ENCODE results near the gene CLEC16A. TPM values are rescaled to one million over a fixed set of nuclear protein-coding genes. Genes with fewer than 3 reads are reported as not detected.

CLEC16A gene
- total and polyA plus RNA-seq, 9 of the 15 experiments (the other 6 are each of a cell fraction or from before 2014, with no cell fraction given) = 1.00 to 22.3 (median 10.0) TPM

DNA sequence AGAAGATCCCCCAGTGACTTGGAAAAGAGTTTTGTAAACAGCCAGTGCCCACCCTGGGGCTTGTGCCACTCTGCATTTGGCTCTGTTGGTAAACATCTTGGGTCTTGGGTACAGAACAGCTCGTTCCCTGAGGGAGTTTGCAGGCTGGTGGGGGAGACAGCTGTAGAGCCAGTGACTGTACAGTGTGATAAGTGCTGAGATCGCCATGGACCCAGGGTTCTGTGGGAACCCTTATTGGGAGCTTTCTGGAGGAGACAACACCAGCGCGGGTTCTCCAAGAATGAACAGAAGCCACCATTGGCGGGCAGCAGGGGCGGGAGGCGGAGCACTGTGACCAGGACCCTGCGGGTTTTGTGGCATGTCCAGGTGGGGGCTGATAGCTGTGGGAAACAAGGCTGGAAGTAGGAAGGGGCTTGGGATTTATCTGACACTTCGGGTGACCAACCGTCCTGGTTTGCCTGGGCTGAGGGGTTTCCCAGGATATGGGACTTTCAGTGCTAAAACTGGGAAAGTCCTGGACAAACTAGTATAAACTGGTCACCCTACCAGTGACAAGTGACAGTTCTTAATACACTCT lies 2.9 kb downstream of the CLEC16A start (continued):
- TF ChIP-seq, protein P1, sequence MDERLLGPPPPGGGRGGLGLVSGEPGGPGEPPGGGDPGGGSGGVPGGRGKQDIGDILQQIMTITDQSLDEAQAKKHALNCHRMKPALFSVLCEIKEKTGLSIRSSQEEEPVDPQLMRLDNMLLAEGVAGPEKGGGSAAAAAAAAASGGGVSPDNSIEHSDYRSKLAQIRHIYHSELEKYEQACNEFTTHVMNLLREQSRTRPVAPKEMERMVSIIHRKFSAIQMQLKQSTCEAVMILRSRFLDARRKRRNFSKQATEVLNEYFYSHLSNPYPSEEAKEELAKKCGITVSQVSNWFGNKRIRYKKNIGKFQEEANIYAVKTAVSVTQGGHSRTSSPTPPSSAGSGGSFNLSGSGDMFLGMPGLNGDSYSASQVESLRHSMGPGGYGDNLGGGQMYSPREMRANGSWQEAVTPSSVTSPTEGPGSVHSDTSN (CRISPR knock-in tag; IDR thresholded peaks at IDR 0.05; ENCODE audit: low read depth) = no peak
- TF ChIP-seq, protein P1 (tag; conservative IDR thresholded peaks at IDR 0.05; ENCODE audit: low read depth) = no peak
- TF ChIP-seq, protein P2, sequence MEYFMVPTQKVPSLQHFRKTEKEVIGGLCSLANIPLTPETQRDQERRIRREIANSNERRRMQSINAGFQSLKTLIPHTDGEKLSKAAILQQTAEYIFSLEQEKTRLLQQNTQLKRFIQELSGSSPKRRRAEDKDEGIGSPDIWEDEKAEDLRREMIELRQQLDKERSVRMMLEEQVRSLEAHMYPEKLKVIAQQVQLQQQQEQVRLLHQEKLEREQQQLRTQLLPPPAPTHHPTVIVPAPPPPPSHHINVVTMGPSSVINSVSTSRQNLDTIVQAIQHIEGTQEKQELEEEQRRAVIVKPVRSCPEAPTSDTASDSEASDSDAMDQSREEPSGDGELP (CRISPR knock-in tag; IDR thresholded peaks at IDR 0.05; ENCODE audit: borderline replicate concordance) = peak; percentile 43; the same call in 1 of the 2 replicates
- TF ChIP-seq PTBP1 (IDR thresholded peaks at IDR 0.05; ENCODE audit: low read depth, low read length) = no peak
- 0 out of 2 replicates have a peak, but pooled peaks have one; percentile 22 for TF ChIP-seq TCF3 (CRISPR knock-in tag; IDR thresholded peaks at IDR 0.05)
- TF ChIP-seq, protein P3, sequence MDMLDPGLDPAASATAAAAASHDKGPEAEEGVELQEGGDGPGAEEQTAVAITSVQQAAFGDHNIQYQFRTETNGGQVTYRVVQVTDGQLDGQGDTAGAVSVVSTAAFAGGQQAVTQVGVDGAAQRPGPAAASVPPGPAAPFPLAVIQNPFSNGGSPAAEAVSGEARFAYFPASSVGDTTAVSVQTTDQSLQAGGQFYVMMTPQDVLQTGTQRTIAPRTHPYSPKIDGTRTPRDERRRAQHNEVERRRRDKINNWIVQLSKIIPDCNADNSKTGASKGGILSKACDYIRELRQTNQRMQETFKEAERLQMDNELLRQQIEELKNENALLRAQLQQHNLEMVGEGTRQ (CRISPR knock-in tag; IDR thresholded peaks at IDR 0.05) = no peak
- no peak for TF ChIP-seq CBX2 (IDR thresholded peaks at IDR 0.05; ENCODE audit: insufficient read depth, low read length, poor library complexity, severe bottlenecking)
- no peak for TF ChIP-seq ELF1 (tag; IDR thresholded peaks at IDR 0.05)
- TF ChIP-seq SAP30 (IDR thresholded peaks at IDR 0.05; ENCODE audit: borderline replicate concordance, insufficient read depth, low read depth, low read length, poor library complexity, severe bottlenecking) = no peak
- no peak for TF ChIP-seq MXI1 (IDR thresholded peaks at IDR 0.05; ENCODE audit: low read depth, low read length)
- TF ChIP-seq SRF (CRISPR knock-in tag; IDR thresholded peaks at IDR 0.05) = no peak
- TF ChIP-seq, protein P4, sequence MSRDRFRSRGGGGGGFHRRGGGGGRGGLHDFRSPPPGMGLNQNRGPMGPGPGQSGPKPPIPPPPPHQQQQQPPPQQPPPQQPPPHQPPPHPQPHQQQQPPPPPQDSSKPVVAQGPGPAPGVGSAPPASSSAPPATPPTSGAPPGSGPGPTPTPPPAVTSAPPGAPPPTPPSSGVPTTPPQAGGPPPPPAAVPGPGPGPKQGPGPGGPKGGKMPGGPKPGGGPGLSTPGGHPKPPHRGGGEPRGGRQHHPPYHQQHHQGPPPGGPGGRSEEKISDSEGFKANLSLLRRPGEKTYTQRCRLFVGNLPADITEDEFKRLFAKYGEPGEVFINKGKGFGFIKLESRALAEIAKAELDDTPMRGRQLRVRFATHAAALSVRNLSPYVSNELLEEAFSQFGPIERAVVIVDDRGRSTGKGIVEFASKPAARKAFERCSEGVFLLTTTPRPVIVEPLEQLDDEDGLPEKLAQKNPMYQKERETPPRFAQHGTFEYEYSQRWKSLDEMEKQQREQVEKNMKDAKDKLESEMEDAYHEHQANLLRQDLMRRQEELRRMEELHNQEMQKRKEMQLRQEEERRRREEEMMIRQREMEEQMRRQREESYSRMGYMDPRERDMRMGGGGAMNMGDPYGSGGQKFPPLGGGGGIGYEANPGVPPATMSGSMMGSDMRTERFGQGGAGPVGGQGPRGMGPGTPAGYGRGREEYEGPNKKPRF (IDR thresholded peaks at IDR 0.05; ENCODE audit: low read depth, low read length) = no peak
- TF ChIP-seq, protein P5, sequence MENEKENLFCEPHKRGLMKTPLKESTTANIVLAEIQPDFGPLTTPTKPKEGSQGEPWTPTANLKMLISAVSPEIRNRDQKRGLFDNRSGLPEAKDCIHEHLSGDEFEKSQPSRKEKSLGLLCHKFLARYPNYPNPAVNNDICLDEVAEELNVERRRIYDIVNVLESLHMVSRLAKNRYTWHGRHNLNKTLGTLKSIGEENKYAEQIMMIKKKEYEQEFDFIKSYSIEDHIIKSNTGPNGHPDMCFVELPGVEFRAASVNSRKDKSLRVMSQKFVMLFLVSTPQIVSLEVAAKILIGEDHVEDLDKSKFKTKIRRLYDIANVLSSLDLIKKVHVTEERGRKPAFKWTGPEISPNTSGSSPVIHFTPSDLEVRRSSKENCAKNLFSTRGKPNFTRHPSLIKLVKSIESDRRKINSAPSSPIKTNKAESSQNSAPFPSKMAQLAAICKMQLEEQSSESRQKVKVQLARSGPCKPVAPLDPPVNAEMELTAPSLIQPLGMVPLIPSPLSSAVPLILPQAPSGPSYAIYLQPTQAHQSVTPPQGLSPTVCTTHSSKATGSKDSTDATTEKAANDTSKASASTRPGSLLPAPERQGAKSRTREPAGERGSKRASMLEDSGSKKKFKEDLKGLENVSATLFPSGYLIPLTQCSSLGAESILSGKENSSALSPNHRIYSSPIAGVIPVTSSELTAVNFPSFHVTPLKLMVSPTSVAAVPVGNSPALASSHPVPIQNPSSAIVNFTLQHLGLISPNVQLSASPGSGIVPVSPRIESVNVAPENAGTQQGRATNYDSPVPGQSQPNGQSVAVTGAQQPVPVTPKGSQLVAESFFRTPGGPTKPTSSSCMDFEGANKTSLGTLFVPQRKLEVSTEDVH (IDR thresholded peaks at IDR 0.05; ENCODE audit: low read depth, partially characterized antibody) = no peak
- no peak for TF ChIP-seq SRSF1 (IDR thresholded peaks at IDR 0.05; ENCODE audit: low read depth, low read length)
- TF ChIP-seq, protein P6, sequence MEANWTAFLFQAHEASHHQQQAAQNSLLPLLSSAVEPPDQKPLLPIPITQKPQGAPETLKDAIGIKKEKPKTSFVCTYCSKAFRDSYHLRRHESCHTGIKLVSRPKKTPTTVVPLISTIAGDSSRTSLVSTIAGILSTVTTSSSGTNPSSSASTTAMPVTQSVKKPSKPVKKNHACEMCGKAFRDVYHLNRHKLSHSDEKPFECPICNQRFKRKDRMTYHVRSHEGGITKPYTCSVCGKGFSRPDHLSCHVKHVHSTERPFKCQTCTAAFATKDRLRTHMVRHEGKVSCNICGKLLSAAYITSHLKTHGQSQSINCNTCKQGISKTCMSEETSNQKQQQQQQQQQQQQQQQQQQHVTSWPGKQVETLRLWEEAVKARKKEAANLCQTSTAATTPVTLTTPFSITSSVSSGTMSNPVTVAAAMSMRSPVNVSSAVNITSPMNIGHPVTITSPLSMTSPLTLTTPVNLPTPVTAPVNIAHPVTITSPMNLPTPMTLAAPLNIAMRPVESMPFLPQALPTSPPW (CRISPR knock-in tag; IDR thresholded peaks at IDR 0.05) = 0 out of 2 replicates have a peak, but pooled peaks have one; percentile 16

All from K562 (cell line).